Hematopoietic multipotent progenitor cell treated with erythropoietin and hydrocortisone succinate and interleukin-3 and kit ligand, for 8 days (in vitro differentiated cells): ENCODE measurements around the gene SLFN12.
A peak's percentile ranks its signal among the peaks of the same experiment; 100 is the strongest.
"Not testable (repeated sequence)": the region's sequence is repeated elsewhere in the genome, so short reads cannot be mapped to it uniquely, and the experiment has no call there.

Source experiments
- DNase-seq: peaks from one replicate; pipeline ENCODE4 v3.0.0-alpha.2; 2015

SLFN12 gene

DNA sequence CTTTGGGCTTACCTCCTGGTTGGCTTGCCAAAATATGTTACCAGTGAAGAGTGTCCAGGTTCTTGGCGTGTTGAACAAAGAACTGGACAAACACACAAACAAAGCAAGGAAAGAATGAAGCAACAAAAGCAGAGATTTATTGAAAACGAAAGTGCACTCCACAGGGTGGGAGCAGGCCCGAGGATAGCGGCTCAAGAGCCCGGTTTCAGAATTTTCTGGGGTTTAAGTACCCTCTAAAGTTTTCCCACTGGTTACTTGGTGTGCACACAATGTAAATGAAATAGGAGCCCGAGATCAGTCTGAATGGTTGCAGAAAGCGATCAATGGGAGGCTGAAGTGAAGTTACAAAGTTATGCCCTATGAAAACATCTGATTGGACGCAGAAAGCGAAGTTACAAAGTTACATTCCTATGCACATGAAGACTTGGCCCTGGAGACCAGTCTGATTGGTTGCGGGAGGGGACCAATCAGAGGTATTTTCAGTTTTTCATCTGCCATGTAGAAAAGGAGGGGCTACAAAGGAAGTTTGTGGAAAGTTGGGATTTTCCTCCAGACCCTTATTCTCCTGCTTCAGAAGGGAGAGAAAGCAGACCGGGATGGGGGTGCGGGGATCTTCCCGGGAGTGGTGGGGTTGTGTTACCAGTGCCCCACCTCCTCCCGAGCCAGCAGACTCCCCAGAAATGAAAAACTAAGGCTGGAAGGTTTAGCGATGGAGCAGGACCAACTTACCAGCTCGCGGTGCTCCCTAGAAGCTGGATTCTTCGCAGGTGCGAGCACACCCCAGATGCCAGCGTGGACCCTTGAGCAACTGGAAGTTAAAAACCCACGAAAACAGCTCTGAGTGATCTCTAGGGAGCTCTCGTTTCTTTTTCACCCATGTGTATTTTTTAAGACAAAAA, at the start of gene SLFN12:
SLFN12 (minus strand) TSS at position 325 of the 899 bp plus-strand sequence. CDS start 9,472 bp downstream, outside the sequence.
- DNase-seq = peak; percentile 83

DNA sequence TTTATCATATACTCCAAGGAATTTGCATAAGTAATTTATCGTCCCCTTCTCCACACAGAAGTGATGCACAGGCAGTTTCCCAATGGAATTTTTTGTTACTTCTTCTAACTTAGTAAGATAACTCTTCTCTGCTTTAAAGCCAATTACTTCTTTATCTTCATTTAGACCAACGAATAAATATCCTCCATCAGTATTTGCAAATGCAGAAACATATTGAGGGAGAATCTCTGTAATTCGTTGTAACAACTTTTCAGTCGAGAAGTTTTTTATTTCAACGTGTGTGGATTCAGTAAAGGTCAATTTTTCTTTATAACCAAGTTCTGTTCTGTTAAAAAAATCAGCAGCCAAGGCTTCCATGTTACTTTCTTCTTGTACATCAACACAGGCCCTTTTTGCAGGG, 47.0 kb upstream of the SLFN12 start:
- no peak for DNase-seq

GRCh38 chr17:35477248-35477647, 44.9 kb upstream of the SLFN12 start:
- DNase-seq = no peak

DNA sequence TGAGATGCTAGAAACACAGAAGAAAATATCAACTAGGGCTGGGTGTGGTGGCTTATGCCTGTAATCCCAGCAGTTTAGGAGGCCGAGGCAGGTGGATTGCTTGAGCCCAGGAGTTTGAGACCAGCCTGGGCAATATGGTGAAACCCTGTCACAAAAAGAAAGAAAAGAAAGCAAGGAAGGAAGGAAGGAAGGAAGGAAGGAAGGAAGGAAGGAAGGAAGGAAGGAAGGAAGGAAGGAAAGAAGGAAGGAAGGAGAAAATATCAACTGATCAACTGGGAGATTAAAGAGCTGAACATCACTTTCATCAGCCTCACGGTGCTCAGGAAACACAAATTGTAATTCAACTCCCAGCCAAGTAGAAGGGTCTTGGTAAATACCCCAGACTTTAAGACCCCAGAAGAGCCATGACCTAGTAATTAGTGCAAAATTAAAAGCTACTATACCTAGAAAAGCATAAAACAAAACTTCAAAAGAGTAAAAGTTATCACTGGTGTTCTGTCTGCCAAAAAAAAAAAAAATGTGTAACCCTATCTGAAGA, 44.1 kb upstream of the SLFN12 start:
- DNase-seq = no peak

DNA sequence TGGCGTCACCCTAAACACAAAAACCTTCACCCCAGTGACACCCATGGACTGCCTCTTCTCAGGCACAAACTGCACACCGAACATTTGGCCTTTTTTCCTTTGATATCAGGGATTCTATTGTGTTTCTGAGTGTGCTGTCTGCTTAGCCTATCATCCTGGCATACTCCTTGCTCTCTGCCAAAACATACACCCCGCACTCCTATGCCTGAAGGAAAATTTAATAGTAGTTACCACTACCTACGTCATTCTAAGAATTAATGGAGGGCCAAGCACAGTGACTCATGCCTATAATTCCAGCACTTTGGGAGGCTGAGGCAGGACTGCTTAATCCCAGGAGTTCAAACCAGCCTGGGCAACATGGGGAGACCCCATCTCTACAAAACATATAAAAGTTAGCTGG, 36.2 kb upstream of the SLFN12 start:
- DNase-seq = no peak

- DNase-seq = no peak
These were observed 35.5 kb upstream of the SLFN12 start for GRCh38 chr17:35467824-35468223.

DNA sequence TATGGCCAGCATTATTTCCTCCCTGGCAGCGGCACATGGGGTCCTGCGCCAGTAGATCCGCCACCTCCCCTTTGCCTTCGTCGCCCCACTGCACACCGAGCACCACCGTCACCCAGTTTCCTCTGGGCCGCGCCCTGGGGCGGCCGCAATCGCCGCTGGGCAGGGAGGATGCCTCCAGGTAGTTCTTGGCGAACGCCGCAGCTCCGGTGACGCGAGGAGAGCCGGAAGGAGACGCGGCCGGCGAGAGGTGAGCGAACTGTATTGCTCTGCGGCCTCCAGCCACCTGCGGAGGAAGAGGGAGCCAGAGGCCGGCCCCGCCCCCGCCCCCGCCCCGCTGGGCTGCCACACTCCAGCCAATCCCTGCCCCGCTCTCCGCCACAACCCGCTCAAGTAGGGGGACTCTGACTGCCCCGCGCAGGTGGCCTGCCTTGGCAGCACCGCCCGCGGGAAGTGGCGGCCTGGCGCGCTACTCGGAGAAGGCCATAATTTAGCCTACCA, 28.1 kb upstream of the SLFN12 start:
- DNase-seq = peak; percentile 47

DNA sequence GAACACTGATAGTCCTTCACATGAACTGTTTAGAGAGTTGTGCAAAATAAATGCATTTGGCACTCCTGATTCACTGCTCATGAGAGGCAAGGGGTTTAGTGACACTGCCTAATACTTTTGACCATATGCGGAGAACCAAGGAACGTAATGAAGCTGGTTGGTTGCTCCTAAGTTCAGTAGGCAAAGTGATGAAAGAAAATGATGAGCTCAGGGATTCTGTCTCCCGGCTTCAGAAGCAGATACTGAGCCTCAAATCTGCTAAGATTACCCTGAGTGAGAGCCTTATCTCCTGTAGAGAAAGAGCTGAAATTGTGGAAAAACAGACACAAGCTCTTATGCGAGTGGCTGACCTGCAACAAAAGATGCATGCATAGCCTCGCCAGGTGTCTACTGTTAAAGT, 21.7 kb upstream of the SLFN12 start:
- DNase-seq = not testable (repeated sequence)

DNA sequence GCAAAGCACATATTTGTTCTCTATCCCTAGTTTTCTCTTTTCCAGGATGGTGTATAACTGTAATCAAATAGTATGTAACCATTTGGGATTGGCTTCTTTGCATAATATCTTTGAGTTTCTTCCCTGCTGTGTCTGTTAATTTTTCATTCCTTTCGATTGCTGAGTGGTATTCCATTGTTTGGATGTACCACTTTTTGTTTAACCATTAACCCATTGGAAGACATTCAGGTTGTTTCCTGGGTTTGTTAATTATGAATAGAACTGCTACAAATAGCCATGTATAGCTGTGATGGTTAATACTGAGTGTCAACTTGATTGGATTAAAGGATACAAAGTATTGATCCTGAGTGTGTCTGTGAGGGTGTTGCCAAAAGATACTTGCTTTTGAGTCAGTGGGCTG, 20.9 kb upstream of the SLFN12 start:
- DNase-seq = no peak

DNA sequence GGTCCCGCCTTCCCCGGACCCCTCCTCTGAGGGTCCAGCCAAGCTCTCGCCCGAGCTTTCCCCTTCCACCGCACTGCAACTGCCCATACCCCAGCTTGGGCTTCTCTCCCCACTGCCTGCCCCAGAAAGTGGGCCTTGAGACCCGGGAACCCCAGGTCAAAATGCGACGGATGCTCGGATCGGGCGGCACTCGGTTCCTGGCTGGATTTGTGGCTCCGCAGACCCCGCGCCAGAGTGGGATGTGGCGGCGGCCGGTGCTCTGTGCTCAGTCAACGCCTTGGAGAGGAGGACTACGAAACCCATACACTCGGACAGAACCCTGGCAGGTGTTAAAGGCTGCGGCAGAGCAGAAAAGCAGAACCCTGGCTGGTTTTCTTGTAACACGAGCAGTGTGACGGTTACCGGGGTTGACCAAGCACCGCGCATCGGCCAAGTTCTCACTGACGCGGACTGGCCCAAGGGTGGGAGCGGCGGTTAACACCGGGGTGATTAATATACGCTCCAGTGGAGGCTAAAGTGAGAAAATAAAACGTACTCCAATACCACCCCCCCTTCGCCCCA, 17.2 kb upstream of the SLFN12 start:
- DNase-seq = peak; percentile 37

DNA sequence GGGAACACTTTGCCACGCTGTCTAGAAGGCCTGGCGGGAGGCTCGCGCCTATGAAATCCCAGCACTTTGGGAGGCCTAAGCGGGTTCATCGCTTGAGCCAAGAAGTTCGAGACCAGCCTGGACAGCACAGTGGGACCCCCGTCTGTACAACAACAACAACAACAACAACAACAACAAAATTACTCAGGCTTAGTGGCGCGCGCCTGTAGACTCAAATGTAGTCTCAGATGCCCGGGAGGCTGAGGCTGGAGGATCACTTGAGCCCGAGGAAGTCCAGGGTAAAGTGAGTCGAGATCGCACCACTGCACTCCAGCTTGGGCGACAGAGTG, 16.6 kb upstream of the SLFN12 start:
- DNase-seq = no peak

- DNase-seq = peak; percentile 96
These were observed 16.1 kb upstream of the SLFN12 start, which contains the start of gene SLFN13 for GRCh38 chr17:35448214-35448898. Gene SLFN13, minus strand, starts transcription at chr17:35448766. Its CDS starts 3,086 bp downstream, at chr17:35445680.

- DNase-seq = peak; percentile 14
These were observed 15.2 kb upstream of the SLFN12 start for GRCh38 chr17:35447499-35447898.

GRCh38 chr17:35438433-35438832, 6.1 kb upstream of the SLFN12 start:
- no peak for DNase-seq

DNA sequence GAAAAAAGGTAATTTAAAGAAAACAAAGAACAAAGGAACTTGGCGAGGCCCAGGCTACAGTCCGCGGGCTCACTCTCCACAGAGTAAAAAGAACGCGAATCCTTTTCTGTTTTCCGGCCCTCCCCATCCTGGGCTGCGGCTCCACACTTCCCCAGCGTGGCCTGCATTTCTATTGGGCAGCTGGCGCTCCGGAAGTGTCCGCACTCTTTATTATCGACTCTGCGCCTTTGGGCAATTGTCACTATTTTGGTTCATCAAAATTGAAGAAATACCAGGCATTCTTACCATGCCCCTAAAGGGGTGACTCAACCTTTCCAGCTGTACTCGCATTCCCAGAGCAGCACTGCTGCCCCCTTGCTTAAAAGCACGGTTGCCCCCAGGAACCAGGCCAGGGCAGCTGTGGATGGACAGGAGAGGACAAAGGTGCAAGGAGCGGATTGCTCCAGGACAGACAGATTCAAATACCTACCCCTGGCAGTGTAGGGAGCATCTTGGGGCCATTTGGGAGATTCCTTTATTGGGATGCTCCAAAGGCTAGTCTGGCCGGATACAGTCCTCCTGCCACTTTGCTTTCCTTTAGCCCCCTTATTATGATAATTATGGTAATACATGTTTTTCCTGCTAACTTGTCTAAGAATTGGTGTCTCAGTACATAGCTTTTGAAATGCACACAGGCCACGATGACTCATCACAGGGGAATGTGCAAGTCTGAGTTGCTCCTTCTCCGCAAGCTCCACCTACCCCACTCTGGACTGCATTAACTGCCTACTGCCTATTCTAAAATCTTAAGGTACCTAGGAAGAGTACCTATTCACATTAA, 985 bp upstream of the SLFN12 start:
- DNase-seq = peak; percentile 87

GRCh38 chr17:35429702-35430101, 2.6 kb downstream of the SLFN12 start:
- DNase-seq = no peak

GRCh38 chr17:35428229-35428628, 4.1 kb downstream of the SLFN12 start:
- DNase-seq = no peak

DNA sequence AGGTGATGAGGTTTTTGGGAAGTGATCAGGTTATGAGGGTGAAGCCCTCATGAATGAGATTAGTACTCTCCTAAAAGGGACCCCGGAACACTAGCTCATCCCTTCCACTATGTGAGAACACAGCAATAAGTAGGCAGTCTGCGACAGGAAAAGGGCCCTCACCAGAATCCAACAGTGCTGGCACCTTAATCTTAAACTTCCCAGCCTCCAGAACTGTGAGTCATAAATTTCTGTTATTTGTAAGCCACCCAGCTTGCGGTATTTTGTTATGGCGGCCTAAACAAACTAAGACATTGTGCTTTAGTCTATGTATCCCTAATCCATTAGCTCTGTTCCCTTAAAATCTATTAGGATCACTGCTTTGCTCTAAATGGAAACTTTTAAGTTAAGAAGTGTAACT, 8.5 kb downstream of the SLFN12 start:
- DNase-seq = no peak

DNA sequence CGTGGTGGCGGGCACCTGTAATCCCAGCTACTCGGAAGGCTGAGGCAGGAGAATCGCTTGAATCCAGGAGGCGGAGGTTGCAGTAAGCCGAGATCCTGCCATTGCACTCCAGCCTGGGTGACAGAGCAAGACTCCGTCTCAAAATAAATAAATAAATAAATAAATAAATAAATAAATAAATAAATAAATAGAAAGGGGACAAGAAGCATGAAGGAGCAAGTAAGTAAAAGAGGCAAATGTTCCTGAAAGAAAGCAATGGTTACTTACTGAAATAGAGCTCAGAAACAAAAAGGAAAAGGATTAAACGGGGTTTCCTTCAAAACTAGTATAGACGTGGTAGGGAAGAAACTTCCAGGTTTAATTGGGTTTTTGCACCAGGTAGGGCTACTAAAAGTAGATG, 11.2 kb downstream of the SLFN12 start:
- not testable (repeated sequence) for DNase-seq

DNA sequence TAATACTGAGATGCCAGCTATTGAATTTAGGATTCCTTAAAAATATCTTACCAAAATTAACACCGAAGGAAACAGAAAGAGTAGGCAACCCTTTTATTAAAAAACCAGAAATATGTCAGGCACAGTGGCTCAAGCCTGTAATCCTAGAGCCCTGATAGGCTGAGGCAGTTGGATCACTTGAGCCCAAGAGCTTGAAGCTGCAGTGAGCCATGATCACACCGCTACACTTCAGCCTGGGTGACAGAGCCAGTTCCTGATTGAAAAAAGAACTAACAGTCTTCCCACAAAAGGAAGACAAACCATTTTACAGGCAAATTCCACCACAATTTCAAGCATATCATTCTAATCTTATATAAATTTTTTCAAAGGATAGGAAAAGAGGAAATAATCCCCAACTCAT, 15.6 kb downstream of the SLFN12 start:
- DNase-seq = no peak

GRCh38 chr17:35414707-35415106, 17.6 kb downstream of the SLFN12 start:
- not testable (repeated sequence) for DNase-seq

- no peak for DNase-seq
These were observed 18.1 kb downstream of the SLFN12 start for GRCh38 chr17:35414247-35414646.
